Activated T-cell treated with anti-CD3 and anti-CD28 coated beads for 48 hours (primary cell): ENCODE results near the gene TMEM164.

Experiments
- DNase-seq: peaks from one replicate; pipeline ENCODE4 v3.0.0-alpha.2; 2020; ENCODE audit warnings: low read depth

Gene TMEM164

DNA sequence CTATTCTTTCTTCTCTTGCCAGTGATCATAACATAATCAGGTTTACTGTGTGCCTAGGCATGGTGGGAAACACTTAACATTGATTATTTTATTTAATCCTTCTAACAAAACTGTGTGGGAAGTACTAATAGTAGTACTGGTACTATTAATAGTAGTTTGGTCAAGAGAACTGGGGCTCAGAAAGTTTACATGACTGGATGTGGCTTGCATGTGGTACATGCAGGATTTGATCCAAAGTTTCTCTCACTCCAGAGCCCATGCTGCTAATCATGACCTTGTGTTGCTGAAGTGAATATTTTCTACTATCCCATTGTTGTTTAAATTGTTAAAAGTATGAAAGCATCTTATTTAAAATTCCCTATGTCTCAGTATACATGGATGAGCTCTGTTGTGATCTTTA, 78.4 kb downstream of the TMEM164 start:
- DNase-seq = no peak

GRCh38 chrX:110081740-110082139, 78.8 kb downstream of the TMEM164 start:
- DNase-seq = no peak

- no peak for DNase-seq
Observed at GRCh38 chrX:110082161-110082560, 79.2 kb downstream of the TMEM164 start.

- DNase-seq = no peak
Observed at GRCh38 chrX:110086162-110086915, 83.4 kb downstream of the TMEM164 start.

DNA sequence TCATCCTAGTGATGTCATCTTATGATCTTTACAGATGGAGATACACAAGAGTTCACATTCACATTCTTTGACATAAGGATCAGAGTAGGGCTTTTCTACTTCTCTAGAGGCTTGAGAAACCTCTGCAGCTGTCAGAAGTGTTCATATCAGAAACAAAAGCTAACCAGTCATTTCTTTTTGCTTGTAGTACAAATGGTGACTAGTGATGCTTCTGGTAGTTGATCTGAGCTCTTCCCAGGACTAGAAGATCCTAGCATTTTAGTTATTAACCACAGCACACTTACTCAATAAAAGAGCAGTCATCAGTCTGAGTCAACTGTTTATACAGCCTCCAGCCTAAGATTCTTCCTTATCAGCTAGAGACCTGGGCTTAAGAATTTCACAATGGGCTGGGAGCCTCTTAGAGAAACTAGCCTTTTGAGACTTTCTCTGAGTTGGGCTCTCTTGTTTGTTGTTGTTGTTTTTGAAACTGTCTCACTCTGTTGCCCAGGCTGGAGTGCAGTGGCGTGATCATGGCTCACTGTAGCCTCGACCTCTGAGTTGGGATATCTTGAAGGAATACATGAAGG, 84.1 kb downstream of the TMEM164 start:
- no peak for DNase-seq

- no peak for DNase-seq
Observed at GRCh38 chrX:110087485-110088356, 84.8 kb downstream of the TMEM164 start.

DNA sequence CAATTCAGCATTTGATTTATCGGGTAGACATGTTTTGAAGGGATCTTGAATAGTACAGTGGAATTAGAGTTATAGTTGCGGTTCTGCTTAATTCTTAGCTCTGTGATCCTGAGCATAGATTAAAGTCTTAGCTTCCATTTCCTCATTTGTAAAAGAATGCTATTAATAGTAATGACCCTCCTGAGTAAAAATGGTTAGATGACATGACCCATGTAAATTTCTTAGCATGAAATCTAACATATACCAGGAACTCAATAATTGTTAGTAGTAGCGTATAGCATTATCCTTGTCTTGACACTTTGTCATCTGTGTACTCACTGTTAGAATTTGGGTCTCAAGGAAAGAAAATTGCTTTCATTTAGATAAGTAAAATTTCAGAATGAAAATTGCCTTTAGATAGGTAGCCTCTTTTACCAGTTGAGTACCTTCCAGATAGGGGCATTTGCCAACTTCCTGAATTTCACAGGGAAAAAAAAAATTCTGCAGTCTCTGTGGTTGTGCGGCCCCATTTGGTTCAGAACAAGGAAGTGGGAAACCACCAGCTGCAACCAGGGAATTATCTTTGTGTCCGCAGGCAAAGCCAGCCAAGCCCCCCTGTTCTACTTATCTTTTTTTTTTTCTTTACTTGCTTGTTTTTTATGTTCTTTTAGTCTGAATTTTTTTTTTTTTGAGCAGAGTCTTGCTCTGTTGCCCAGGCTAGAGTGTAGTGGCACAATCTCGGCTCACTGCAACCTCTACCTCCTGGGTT, 86.9 kb downstream of the TMEM164 start:
- no peak for DNase-seq

GRCh38 chrX:110097920-110098319, 95.0 kb downstream of the TMEM164 start:
- DNase-seq = no peak

DNA sequence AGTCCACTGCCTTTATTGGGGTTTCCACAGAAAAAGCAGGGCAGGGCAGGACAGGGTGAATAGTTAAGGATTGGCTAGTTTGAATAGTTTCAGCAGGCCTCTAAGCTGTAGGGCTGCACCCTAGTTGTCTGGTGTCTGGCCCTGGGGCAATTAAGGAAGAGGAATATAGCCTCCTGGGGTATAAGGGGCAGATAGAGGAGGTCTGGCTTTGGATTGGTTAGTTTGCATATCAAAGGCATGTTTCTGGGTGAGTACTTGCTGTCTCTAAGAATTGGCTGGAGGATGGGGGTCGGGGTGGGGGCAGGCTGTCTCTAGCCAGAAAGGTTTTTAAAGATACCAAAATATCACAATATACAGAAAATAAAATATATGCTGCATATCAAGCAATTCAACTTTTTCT, 100.4 kb downstream of the TMEM164 start:
- no peak for DNase-seq

DNA sequence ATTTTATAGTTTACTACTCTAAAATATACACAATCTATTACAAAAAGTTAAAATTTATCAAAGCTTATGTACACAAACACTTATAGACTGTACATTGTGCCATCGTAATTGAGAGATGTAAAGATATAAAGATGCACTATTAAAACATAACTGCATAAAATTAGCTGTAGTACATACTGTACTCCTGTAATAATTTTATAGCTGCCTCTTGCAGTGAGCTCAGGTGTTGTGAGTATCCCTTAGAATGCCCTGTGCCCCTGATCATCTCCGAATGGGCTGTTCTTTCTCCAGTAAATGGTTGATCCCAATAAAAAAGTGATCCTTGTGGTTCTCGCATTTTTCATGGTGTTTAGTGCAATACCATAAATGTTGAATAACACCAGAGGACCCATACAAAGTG, 101.2 kb downstream of the TMEM164 start:
- no peak for DNase-seq

- DNase-seq = no peak
Observed at GRCh38 chrX:110108381-110108821, 105.5 kb downstream of the TMEM164 start.

- no peak for DNase-seq
Observed at GRCh38 chrX:110114260-110114776, 111.4 kb downstream of the TMEM164 start.

GRCh38 chrX:110116066-110116980, 113.4 kb downstream of the TMEM164 start:
- DNase-seq = no peak

GRCh38 chrX:110118530-110118929, 115.6 kb downstream of the TMEM164 start:
- DNase-seq = no peak

- DNase-seq = no peak
Observed at GRCh38 chrX:110119480-110119879, 116.6 kb downstream of the TMEM164 start.

DNA sequence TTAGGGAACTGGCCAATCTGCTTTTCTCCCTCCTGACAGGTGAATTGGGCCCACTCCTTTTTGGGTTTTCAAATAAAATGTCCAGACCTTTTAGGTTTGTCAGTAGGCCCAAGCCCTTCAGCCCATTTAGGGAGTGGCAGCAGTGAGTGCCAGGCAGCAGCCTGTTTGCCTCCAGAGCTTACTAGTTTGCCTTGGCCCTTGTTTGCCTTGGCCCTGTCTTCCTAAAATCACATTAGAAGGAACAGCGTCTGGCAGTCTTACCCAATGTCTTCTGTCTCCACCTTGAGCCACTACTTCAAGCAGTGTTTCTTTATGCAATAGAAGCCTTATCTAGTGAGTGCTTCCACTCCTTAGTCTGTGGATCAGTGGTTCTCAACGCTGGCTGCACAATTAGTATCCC, 117.1 kb downstream of the TMEM164 start:
- DNase-seq = no peak

- DNase-seq = no peak
Observed at GRCh38 chrX:110123331-110123782, 120.4 kb downstream of the TMEM164 start.

DNA sequence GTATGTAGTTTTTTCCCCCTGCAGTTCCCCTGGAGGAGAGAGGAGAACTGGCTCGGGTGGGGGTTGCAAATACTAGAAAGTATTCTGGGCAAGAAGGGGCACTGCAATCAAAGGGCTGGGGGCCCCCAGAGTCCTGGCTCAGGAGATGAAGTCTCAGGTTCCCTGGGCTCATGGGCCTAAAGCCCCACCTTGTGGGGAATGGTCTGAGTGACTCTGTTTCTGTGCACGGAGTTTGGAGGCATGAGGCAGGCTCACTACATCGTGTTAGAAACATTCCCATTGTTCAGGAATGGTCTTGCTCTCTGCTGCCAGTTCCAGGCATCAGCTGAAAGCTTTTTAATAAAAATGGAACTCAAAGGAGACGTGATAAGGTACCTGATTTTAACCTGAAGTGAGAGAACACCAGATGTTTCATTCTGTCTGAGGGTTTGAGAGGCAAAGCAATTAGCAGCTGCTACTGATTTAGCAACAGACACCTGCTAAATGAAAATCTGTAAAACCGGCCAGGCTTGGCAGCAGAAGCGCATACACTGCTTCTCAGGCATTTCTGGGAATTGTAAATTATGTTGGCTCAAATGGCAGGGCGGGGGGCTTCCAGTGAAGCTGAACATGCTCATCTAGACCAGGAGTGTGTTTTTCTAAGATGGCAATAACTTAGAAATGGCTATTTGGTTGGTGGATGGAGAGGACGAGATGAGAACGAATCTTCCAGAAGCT, 122.7 kb downstream of the TMEM164 start:
- no peak for DNase-seq

GRCh38 chrX:110131031-110131430, 128.1 kb downstream of the TMEM164 start:
- no peak for DNase-seq
